Fibroblast of lung (primary cell): Measurements from ENCODE around the gene FKBP9. TPM values are rescaled to one million over a fixed set of nuclear protein-coding genes. Genes with fewer than 3 reads are reported as not detected.

Source experiments
- DNase-seq, 2 donors: peaks; one replicate each; pipeline versions ENCODE4 v3.0.0 to v3.0.0-alpha.2; 2010; ENCODE audit warnings: low read depth in 2 of 2
- H2AFZ ChIP-seq: 2 replicates; pipeline ENCODE4 v1.5.1; 2012; ENCODE audit warnings: low read length, control low read depth, inconsistent platforms
- H3K27ac ChIP-seq: 2 replicates; pipeline ENCODE4 v1.5.1; 2011; ENCODE audit warnings: low read length, control low read depth; ENCODE audit not compliant: insufficient read depth
- H3K27me3 ChIP-seq: 2 replicates; pipeline ENCODE4 v1.5.1; 2011; ENCODE audit warnings: mild to moderate bottlenecking, low read length; ENCODE audit not compliant: control insufficient read depth, insufficient read depth
- H3K36me3 ChIP-seq: 2 replicates; pipeline ENCODE4 v1.5.1; 2011; ENCODE audit warnings: low read length; ENCODE audit not compliant: control insufficient read depth, insufficient read depth
- H3K4me1 ChIP-seq: 2 replicates; pipeline ENCODE4 v1.5.1; 2011; ENCODE audit warnings: low read length; ENCODE audit not compliant: control insufficient read depth, insufficient read depth; ENCODE audit errors: extremely low read depth
- H3K4me2 ChIP-seq: 2 replicates; pipeline ENCODE4 v1.5.1; 2011; ENCODE audit warnings: low read length, control low read depth; ENCODE audit not compliant: insufficient read depth; ENCODE audit errors: extremely low read depth
- H3K4me3 ChIP-seq, 4 experiments: fragments of 200-600 bp in 1 of 4; sonication (generic) in 1 of 4; replicated peaks in 1 of 4; 2 replicates each; pipeline ENCODE4 v1.5.1; 2011 to 2016; ENCODE audit warnings: low read length in 4 of 4, low read depth in 3 of 4, mild to moderate bottlenecking in 3 of 4, control low read depth in 2 of 4, inconsistent platforms in 1 of 4, mixed read lengths in 1 of 4; ENCODE audit not compliant: insufficient read depth in 1 of 4; ENCODE audit errors: control extremely low read depth in 1 of 4
- H3K79me2 ChIP-seq: 2 replicates; pipeline ENCODE4 v1.5.1; 2012; ENCODE audit warnings: mild to moderate bottlenecking, low read length, inconsistent platforms; ENCODE audit not compliant: control insufficient read depth, insufficient read depth
- H3K9ac ChIP-seq: 2 replicates; pipeline ENCODE4 v1.5.1; 2011; ENCODE audit warnings: mild to moderate bottlenecking, low read length, control low read depth; ENCODE audit not compliant: insufficient read depth
- H3K9me3 ChIP-seq: 2 replicates; pipeline ENCODE4 v1.5.1; 2012; ENCODE audit warnings: low read depth, low read length; ENCODE audit not compliant: control insufficient read depth, insufficient read depth
- H4K20me1 ChIP-seq: 2 replicates; pipeline ENCODE4 v1.5.1; 2011; ENCODE audit warnings: low read length; ENCODE audit not compliant: control insufficient read depth, insufficient read depth; ENCODE audit errors: extremely low read depth
- CTCF ChIP-seq, 2 donors: IDR thresholded peaks in 1 of 2; conservative IDR thresholded peaks in 1 of 2; 1 replicate in 1 of 2; 2 replicates in 1 of 2; pipeline ENCODE4 v1.5.1; 2011 to 2012; ENCODE audit warnings: low read length in 2 of 2, control low read depth in 1 of 2, inconsistent platforms in 1 of 2, low read depth in 1 of 2, mild to moderate bottlenecking in 1 of 2
- EZH2 ChIP-seq: IDR thresholded peaks from 2 replicates; pipeline ENCODE4 v1.5.1; 2012; ENCODE audit warnings: low read length, control low read depth, mild to moderate bottlenecking; ENCODE audit errors: missing control alignments
- polyA plus RNA-seq, 2 donors: library from polyadenylated mRNA; depleted of rRNA in 1 of 2; stranded (reverse) in 1 of 2; unstranded in 1 of 2; fragments of >200 nt; gene quantifications; 2 replicates each; pipeline ENCODE4 v1.2.1, GENCODE V29; 2011 to 2012; ENCODE audit warnings: missing spikeins in 1 of 2
- total RNA-seq: library from RNA; depleted of rRNA; stranded (reverse); fragments of >200 nt; gene quantifications from 2 replicates; pipeline ENCODE4 v1.2.1, GENCODE V29; 2014

The FKBP9 gene
- total and polyA plus RNA-seq, 2 donors (not counting 1 experiment from before 2014, with no cell fraction given): 230 to 242 TPM

- no peak for DNase-seq
- H2AFZ ChIP-seq: no peak overlapping the region
- no peak overlapping the region for H3K9ac ChIP-seq
- TF ChIP-seq EZH2 (no peak), CTCF (conservative IDR thresholded peaks at IDR 0.05 in 1 of 2, IDR thresholded peaks at IDR 0.05 in 1 of 2; ENCODE audit: low read depth in 1 of 2, low read length in 2 of 2) (no peak)
- H3K27me3 ChIP-seq: no peaks in the 10 kb centered on the region
- no peaks in the 10 kb centered on the region for H3K36me3 ChIP-seq
- H3K79me2 ChIP-seq: peaks cover 52% of the 10 kb centered on the region
- H4K20me1 ChIP-seq: no peaks in the 10 kb centered on the region
- no peaks in the 10 kb centered on the region for H3K4me1 ChIP-seq
- no peaks in the 10 kb centered on the region for H3K9me3 ChIP-seq
- no peak overlapping the region for H3K4me2 ChIP-seq
- no peak overlapping the region for H3K4me3 ChIP-seq
- peak overlapping the region; percentile 9 for H3K27ac ChIP-seq
Observed at GRCh38 chr7:33043501-33044400, 86.5 kb downstream of the FKBP9 start.

GRCh38 chr7:33044401-33044718, 87.1 kb downstream of the FKBP9 start:
- Histone ChIP-seq H3K9me3 (no peaks in the 10 kb centered on the region), H3K36me3 (no peaks in the 10 kb centered on the region), H2AFZ (no peak overlapping the region), H3K4me3 (no peak overlapping the region), H3K4me2 (no peak overlapping the region), H3K9ac (no peak overlapping the region), H3K27me3 (no peaks in the 10 kb centered on the region), H3K27ac (no peak overlapping the region), H4K20me1 (no peaks in the 10 kb centered on the region), H3K4me1 (no peaks in the 10 kb centered on the region), H3K79me2 (peaks cover 50% of the 10 kb centered on the region)
- no peak for DNase-seq
- TF ChIP-seq CTCF (conservative IDR thresholded peaks at IDR 0.05 in 1 of 2, IDR thresholded peaks at IDR 0.05 in 1 of 2; ENCODE audit: low read depth in 1 of 2, low read length in 2 of 2) (no peak), EZH2 (no peak)

- peaks cover 50% of the 10 kb centered on the region for H3K79me2 ChIP-seq
- no peaks in the 10 kb centered on the region for H3K36me3 ChIP-seq
- no peak overlapping the region for H3K4me3 ChIP-seq
- H3K4me2 ChIP-seq: no peak overlapping the region
- H3K9ac ChIP-seq: no peak overlapping the region
- DNase-seq: peak in 1 of 2 donors; percentile 58
- H2AFZ ChIP-seq: no peak overlapping the region
- H3K27me3 ChIP-seq: no peaks in the 10 kb centered on the region
- H3K4me1 ChIP-seq: no peaks in the 10 kb centered on the region
- H3K27ac ChIP-seq: no peak overlapping the region
- no peaks in the 10 kb centered on the region for H4K20me1 ChIP-seq
- TF ChIP-seq CTCF (conservative IDR thresholded peaks at IDR 0.05 in 1 of 2, IDR thresholded peaks at IDR 0.05 in 1 of 2; ENCODE audit: low read depth in 1 of 2, low read length in 2 of 2): no peak
- no peak for TF ChIP-seq EZH2
- no peaks in the 10 kb centered on the region for H3K9me3 ChIP-seq
Observed at GRCh38 chr7:33044986-33045385, 87.7 kb downstream of the FKBP9 start.
